DND-41 (cell line): ENCODE results near the gene LRRC74A.

Source experiments
- EZH2 ChIP-seq: IDR thresholded peaks from 3 replicates; pipeline ENCODE4 v1.6.1; 2012; ENCODE audit warnings: borderline replicate concordance, low read depth, mild to moderate bottlenecking, moderate library complexity, low read length, inconsistent platforms; ENCODE audit not compliant: severe bottlenecking
- TF ChIP-seq, protein P1 (sequence below): IDR thresholded peaks from 2 replicates; pipeline ENCODE4 v1.5.1; 2012; ENCODE audit warnings: borderline replicate concordance, low read length, moderate library complexity, mild to moderate bottlenecking; ENCODE audit not compliant: poor library complexity, severe bottlenecking; ENCODE audit errors: extremely low read depth

- TF ChIP-seq, protein P1, sequence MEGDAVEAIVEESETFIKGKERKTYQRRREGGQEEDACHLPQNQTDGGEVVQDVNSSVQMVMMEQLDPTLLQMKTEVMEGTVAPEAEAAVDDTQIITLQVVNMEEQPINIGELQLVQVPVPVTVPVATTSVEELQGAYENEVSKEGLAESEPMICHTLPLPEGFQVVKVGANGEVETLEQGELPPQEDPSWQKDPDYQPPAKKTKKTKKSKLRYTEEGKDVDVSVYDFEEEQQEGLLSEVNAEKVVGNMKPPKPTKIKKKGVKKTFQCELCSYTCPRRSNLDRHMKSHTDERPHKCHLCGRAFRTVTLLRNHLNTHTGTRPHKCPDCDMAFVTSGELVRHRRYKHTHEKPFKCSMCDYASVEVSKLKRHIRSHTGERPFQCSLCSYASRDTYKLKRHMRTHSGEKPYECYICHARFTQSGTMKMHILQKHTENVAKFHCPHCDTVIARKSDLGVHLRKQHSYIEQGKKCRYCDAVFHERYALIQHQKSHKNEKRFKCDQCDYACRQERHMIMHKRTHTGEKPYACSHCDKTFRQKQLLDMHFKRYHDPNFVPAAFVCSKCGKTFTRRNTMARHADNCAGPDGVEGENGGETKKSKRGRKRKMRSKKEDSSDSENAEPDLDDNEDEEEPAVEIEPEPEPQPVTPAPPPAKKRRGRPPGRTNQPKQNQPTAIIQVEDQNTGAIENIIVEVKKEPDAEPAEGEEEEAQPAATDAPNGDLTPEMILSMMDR = no peak
- TF ChIP-seq EZH2 = no peak
These were observed 17.2 kb upstream of the LRRC74A start for GRCh38 chr14:76808990-76809389.
